NCI-H748 (cell line): Measurements from ENCODE around the gene SDK1.

ENCODE experiments used
- DNase-seq: peaks from one replicate; lab custom pipeline; 2025; ENCODE audit not compliant: unreplicated experiment; lab: John Stamatoyannopoulos, UW

Gene SDK1

DNA sequence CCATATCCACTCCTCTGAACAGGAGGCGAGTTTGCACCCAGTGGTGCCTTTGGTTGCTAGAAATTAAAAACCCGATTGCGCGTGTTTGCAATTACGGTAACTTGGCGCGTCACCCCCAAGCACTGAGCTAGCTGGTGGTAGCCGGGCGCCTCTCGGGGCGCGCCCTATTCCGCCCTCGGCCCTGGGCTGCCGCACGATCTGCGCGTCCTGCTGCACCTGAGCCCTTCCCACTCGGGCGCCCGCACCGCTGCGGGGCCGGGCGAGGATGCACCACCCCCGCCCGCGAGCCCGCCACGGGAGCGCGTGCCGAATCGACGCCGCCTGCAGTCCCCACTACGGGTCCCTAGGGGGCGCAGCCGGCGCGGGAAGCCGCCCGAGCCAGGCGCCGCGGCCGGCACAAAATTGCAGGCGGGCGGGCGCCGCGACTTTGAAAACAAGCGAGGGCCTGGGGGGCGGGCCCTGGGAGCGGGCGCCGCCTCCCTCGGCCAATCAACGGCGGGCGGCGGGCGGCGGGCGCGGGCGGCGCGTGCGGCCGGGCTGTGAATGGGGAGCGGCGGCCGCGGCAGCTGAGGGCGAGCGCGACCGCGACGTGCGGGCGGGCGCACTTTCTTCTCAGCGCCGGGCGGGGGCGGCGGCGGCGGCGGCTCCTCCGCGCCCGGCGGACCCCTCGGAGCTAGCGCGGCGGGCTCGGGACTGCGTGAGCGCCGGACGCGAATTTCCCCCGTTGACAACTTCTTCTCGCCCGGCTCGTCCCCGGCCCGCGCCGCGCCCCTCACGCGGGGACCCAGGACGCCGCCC is at the start of gene SDK1:
Gene SDK1 (plus strand): TSS at position 602 of the 798 bp plus-strand sequence. CDS start 335 bp downstream, outside the sequence.
- DNase-seq: peak; percentile 94

- DNase-seq: no peak
These were observed 46.3 kb upstream of the SDK1 start for GRCh38 chr7:3254718-3255117.

- no peak for DNase-seq
These were observed 41.2 kb upstream of the SDK1 start for GRCh38 chr7:3259711-3260400.

DNA sequence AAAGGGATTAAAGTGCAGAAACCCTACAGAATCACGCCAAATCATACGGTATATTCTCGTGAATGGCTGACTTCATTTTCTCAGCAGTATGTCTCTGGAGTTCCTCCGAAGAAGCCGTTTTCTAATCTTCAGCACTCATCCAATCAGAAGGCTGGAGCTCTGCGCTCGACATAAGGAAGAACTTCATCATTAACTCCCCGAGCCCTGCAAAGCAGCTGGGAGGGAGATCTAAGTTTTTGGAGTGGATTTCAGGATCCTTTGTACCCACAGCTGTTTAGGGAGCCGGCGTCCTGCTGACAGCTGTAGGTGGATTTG is 40.7 kb upstream of the SDK1 start:
- DNase-seq: no peak

DNA sequence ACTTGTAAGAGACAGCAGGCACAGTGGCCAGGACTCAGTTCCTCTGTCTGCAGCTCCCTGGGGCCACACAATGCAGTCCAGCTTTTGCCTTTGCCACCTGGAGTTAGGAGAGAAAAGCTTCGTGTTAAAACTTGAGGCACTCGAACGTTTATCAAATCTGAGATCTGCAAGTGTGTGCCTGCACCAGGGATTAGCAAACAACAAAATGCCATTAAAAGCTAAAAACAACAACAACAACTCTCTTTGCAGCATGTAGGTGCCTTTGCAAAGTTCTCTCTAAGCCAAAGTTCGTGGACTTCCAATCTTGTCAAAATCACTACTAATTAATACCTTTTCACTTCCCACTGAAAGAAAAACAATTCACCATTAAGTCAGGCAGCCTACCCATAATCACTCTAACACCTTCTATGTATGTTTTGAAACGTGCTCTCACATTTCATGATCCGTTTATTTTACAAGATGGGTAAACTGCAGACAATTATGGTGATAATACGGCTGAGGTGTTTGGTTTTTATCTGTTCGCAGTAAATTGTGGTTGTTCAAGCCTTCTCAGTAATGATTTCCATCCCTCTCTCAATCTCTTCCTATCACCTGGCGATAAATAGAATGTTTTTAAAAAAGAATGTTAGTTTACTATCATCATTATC is 36.2 kb upstream of the SDK1 start:
- peak; percentile 87 for DNase-seq

- peak; percentile 87 for DNase-seq
These were observed 35.7 kb upstream of the SDK1 start for GRCh38 chr7:3265388-3265787.

DNA sequence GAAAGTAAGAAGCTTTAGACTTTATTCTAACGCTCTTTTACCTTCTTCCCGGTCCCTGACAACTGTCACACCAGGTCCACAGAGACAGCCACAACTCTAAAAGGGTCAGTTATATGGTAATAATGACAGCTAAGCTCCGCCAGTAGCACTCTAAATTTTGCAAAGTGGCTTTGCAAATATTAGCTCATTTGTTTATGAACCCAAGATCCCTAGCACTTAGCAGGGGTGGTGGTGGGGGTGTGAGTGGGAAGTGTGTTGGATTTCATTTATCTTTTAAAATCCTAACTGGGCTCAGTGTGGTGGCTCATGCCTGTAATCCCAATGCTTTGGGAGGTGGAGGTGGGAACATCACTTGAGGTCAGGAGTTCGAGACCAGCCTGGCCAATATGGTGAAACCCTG is 34.8 kb upstream of the SDK1 start:
- peak; percentile 90 for DNase-seq

DNA sequence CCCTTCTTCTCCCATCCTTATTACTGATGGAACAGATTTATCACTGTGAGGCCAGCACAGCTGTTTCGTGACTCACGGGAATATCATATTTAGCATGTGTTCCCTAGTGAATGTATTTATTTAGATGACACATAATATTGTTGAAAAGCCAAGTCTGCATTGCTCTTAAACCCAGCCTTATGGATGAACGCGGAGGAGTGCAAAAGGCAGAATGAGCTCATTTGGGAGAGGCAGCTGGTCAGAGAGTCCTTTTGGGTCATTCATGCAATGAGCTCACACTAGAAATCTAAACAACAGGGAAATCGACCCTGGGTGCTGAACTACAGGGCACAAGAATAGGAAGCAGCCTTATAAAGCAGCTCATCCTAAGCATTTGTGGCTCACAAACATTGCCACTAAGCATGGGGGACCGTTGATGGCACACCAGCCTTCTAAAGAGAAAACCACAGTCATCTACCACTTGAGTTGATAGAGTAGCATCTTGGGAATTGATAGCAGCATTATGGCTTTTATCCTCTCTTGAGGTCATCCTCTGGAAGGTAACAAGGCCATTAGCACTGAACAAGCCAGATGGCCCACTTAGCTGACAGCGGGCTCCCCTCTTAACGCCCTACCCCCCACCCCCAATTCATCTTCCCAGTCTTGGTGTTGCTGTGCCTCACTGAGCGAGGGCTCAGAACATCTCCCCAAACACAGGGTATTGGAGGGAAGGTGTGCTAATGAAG is 32.9 kb upstream of the SDK1 start:
- DNase-seq: peak; percentile 85

GRCh38 chr7:3270362-3270761 is 30.7 kb upstream of the SDK1 start:
- no peak for DNase-seq

DNA sequence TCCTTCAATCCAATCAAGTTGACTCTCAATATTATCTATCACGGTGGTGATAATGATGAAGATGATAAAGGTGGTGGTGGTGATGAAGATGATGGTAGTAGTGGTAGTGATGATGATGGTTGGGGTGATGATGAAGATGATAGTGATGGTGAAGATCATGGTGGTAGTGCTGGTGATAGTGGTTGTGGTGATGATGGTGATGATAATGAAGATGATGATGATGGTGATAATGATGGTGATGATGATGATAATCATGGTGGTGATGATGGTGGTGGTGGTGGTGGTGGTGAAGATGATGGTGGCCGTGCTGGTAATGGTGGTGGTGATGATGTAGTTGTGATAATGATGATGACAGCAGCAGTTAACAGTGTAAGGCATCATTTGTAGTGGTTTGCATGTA is 29.8 kb upstream of the SDK1 start:
- no peak for DNase-seq

DNA sequence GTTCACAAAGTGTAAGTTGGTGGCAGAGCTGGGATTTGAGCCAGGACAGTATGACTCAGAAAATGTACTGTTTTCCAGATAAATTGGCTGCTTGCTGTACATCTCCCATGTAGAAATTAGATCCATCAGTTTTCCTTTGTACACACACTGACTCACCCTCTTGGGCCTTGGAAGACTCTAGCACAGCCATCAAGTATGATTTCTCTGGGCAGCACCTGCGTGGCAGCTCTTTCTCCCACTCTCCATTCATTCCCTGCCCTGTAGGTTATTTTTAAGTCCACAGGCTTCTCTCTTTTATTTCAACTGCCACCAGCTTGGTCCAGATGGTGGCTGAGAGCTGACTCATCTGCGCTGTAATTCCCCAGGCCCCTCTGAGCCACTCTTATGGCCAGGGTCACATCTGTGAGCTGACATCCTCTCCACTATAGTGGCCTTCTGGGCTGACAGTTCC is 28.3 kb upstream of the SDK1 start:
- no peak for DNase-seq

GRCh38 chr7:3274131-3274530 is 26.9 kb upstream of the SDK1 start:
- no peak for DNase-seq

- no peak for DNase-seq
These were observed 23.2 kb upstream of the SDK1 start for GRCh38 chr7:3277604-3278572.

- peak; percentile 62 for DNase-seq
These were observed 21.8 kb upstream of the SDK1 start for GRCh38 chr7:3279147-3279818.

- no peak for DNase-seq
These were observed 20.6 kb upstream of the SDK1 start for GRCh38 chr7:3280445-3280844.

DNA sequence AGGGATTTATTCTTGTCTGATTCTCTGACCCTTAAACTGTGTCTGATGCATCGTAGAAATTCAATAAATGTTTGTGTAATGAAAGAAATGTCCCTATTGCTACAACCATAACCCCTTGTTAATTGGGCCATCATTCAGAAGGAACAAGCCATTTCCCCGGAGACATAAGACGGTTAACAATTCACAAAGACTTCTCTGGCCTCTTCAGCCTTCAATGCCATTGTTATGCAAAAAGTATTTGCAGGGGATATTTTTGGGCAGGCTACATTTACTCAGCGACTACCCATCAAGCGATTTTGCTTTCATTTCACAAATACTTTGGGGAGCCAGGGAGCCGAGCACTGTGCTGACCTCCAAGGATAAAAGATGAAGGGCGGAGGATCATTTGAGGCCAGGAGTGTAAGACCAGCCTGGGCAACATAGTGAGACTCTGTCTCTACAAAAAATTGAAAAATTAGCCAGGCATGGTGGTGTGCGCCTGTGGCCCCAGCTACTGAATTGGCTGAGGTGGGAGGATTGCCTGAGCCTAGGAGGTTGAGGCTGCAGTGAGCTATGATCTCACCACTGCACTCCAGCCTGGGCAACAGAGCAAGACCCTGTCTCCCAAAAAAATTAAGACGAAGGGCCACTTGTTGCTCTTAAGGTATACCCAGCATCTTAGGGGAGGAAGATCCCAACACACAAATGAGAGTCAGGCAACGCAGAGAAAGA is 20.0 kb upstream of the SDK1 start:
- no peak for DNase-seq

DNA sequence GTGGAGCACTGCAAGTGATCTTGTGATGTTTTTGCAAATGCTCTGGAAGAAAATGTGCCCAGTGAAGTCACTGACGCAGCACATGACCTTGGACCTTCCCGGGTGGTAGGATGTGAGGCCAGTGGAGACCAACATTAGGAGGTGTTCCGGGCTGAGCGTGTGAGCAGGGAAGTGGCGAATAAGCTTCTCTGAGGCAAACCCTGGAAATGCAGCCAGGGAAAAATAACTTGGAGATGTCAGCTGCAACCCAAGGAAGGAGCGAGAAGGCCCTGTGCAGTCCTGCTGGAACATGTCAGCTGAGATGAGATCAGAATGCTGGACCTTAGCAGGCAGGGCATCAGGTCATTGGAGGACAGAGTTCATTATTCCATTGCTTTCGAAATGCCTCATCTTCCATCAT is 18.6 kb upstream of the SDK1 start:
- no peak for DNase-seq

DNA sequence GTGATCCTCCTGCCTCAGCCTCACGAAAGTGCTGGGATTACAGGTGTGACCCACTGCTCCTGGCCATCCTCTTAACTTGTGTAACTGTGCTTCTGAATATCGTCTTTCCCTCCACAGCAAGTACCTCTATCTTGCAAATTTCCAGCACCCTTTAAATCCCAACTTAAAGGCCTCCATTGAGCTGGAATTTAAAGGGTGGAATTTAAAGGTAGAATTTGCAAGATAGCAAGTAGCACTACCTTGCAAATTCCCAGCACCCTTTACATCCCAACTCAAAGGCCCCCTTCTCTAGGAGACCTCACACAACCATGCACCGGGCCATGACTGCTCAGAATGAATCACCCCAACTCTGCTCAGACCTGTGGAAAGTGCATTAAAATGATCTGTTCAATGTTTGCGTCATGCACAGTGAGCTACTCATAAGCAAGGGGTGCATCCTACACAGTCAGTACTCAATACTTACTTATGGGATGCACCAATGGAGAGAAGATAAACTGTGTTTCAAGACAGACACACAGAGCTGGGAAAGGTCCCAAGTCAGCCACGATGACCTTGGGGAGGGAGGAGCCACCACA is 17.8 kb upstream of the SDK1 start:
- DNase-seq: no peak

GRCh38 chr7:3285652-3286051 is 15.4 kb upstream of the SDK1 start:
- no peak for DNase-seq
